ENCODE data around the gene OLA1. TPM values are rescaled to one million over a fixed set of nuclear protein-coding genes. Genes with fewer than 3 reads are reported as not detected.

Gene OLA1
- total and polyA plus RNA-seq, 2 of the 13 experiments (the other 11 are each of a cell fraction or from before 2014, with no cell fraction given), result 153 to 241 TPM

DNA sequence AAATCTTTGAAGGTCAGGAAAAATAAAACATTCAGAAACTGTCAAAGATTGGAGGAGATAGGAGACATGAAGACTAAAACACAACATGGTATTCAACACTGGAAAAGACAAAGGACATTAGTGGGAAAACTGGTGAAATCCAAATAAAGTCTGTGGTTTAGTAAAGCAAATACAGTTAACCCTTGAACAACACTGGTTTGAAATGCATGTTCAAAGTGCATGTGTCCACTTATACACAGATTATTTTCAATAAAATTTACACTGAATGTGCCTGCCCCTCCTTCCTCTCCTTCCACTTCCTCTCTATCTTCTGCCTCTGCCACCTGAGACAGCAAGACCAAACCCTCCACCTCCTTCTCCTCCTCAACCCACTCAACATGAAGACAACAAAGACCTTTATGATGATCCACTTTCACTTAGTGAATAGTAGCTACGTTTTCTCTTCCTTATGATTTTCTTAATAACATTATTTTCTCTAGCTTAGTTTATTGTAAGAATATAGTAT, 14.5 kb downstream of the OLA1 start (continued):
- TF ChIP-seq, protein P1, sequence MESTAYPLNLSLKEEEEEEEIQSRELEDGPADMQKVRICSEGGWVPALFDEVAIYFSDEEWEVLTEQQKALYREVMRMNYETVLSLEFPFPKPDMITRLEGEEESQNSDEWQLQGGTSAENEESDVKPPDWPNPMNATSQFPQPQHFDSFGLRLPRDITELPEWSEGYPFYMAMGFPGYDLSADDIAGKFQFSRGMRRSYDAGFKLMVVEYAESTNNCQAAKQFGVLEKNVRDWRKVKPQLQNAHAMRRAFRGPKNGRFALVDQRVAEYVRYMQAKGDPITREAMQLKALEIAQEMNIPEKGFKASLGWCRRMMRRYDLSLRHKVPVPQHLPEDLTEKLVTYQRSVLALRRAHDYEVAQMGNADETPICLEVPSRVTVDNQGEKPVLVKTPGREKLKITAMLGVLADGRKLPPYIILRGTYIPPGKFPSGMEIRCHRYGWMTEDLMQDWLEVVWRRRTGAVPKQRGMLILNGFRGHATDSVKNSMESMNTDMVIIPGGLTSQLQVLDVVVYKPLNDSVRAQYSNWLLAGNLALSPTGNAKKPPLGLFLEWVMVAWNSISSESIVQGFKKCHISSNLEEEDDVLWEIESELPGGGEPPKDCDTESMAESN (CRISPR knock-in tag; conservative IDR thresholded peaks at IDR 0.05), result no peak
- TF ChIP-seq NFYC (CRISPR knock-in tag; IDR thresholded peaks at IDR 0.05), result no peak
- peak; percentile 15; the same call in 1 of the 2 replicates for TF ChIP-seq TBX3 (IDR thresholded peaks at IDR 0.05; ENCODE audit: borderline replicate concordance)
- TF ChIP-seq TFE3 (CRISPR knock-in tag; IDR thresholded peaks at IDR 0.05), result no peak
- TF ChIP-seq FOXP1 (IDR thresholded peaks at IDR 0.05), result no peak
- peak; percentile 21; the same call in 1 of the 2 replicates for TF ChIP-seq FOXP1 (CRISPR knock-in tag; IDR thresholded peaks at IDR 0.05)
- TF ChIP-seq KDM4B (CRISPR knock-in tag; IDR thresholded peaks at IDR 0.05), result no peak
- TF ChIP-seq HNRNPH1 (optimal IDR thresholded peaks at IDR 0.05; ENCODE audit: low read depth, low read length), result no peak
- TF ChIP-seq NR2F6 (IDR thresholded peaks at IDR 0.05), result no peak
- peak; percentile 37; the same call in 1 of the 2 replicates for TF ChIP-seq NR2F6 (CRISPR knock-in tag; IDR thresholded peaks at IDR 0.05)
- no peak for TF ChIP-seq ZNF282 (IDR thresholded peaks at IDR 0.05; ENCODE audit: partially characterized antibody)
- peak; percentile 64; the same call in 1 of the 2 replicates for TF ChIP-seq SP5 (CRISPR knock-in tag; IDR thresholded peaks at IDR 0.05; ENCODE audit: borderline replicate concordance, low read depth)
- TF ChIP-seq MYNN (CRISPR knock-in tag; IDR thresholded peaks at IDR 0.05; ENCODE audit: low read depth), result no peak
- TF ChIP-seq HMG20A (CRISPR knock-in tag; IDR thresholded peaks at IDR 0.05; ENCODE audit: borderline replicate concordance), result peak; percentile 68; the same call in 1 of the 2 replicates
- peak; percentile 45 for TF ChIP-seq SKI (IDR thresholded peaks at IDR 0.05; ENCODE audit: partially characterized antibody)
- TF ChIP-seq ASH2L (IDR thresholded peaks at IDR 0.05; ENCODE audit: insufficient read length, low read depth, low read length), result peak; percentile 33
- TF ChIP-seq ARNT (IDR thresholded peaks at IDR 0.05), result no peak
- TF ChIP-seq CEBPG (CRISPR knock-in tag; IDR thresholded peaks at IDR 0.05), result peak; percentile 51; the same call in 1 of the 2 replicates
- TF ChIP-seq ZNF446 (CRISPR knock-in tag; IDR thresholded peaks at IDR 0.05), result no peak
- 0 out of 2 replicates have a peak, but pooled peaks have one; percentile 16 for TF ChIP-seq KMT2B (CRISPR knock-in tag; IDR thresholded peaks at IDR 0.05)
- 0 out of 2 replicates have a peak, but pooled peaks have one; percentile 37 for TF ChIP-seq HMG20B (CRISPR knock-in tag; conservative IDR thresholded peaks at IDR 0.05)
- TF ChIP-seq RCOR2 (CRISPR knock-in tag; IDR thresholded peaks at IDR 0.05), result peak; percentile 28; the same call in 1 of the 2 replicates
- no peak for TF ChIP-seq ZNF253 (CRISPR knock-in tag; IDR thresholded peaks at IDR 0.05; ENCODE audit: borderline replicate concordance)
- TF ChIP-seq NCOR1 (IDR thresholded peaks at IDR 0.05; ENCODE audit: borderline replicate concordance, low read length), result peak; percentile 52; the same call in 1 of the 2 replicates
- no peak for TF ChIP-seq ZNF160 (CRISPR knock-in tag; IDR thresholded peaks at IDR 0.05)
- TF ChIP-seq ZKSCAN5 (CRISPR knock-in tag; IDR thresholded peaks at IDR 0.05), result no peak
- peak; percentile 45; the same call in 1 of the 2 replicates for TF ChIP-seq POGZ (CRISPR knock-in tag; IDR thresholded peaks at IDR 0.05)
- peak; percentile 75 for TF ChIP-seq PPARG (CRISPR knock-in tag; conservative IDR thresholded peaks at IDR 0.05)
- no peak for TF ChIP-seq BORCS8-MEF2B (CRISPR knock-in tag; IDR thresholded peaks at IDR 0.05)
- no peak for TF ChIP-seq ZNF629 (CRISPR knock-in tag; conservative IDR thresholded peaks at IDR 0.05)
- TF ChIP-seq, protein P2, sequence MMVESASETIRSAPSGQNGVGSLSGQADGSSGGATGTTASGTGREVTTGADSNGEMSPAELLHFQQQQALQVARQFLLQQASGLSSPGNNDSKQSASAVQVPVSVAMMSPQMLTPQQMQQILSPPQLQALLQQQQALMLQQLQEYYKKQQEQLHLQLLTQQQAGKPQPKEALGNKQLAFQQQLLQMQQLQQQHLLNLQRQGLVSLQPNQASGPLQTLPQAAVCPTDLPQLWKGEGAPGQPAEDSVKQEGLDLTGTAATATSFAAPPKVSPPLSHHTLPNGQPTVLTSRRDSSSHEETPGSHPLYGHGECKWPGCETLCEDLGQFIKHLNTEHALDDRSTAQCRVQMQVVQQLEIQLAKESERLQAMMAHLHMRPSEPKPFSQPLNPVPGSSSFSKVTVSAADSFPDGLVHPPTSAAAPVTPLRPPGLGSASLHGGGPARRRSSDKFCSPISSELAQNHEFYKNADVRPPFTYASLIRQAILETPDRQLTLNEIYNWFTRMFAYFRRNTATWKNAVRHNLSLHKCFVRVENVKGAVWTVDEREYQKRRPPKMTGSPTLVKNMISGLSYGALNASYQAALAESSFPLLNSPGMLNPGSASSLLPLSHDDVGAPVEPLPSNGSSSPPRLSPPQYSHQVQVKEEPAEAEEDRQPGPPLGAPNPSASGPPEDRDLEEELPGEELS (CRISPR knock-in tag; IDR thresholded peaks at IDR 0.05), result peak; percentile 63

Data from HepG2 (cell line).